Thyroid gland (tissue), 4 donors: ENCODE measurements around the gene FAM171A2. TPM values are rescaled to one million over a fixed set of nuclear protein-coding genes. Genes with fewer than 3 reads are reported as not detected.

Experiments
- DNase-seq, 2 donors: peaks; one replicate each; pipeline ENCODE4 v3.0.0-alpha.2; 2019
- H3K27ac ChIP-seq, 3 donors: fragments of 200-600 bp; sonication (generic); 1 replicate in 2 of 3; 2 replicates in 1 of 3; pipeline ENCODE4 v1.5.1; 2016 to 2019; ENCODE audit warnings: mild to moderate bottlenecking in 1 of 3, moderate library complexity in 1 of 3
- H3K27me3 ChIP-seq: fragments of 200-600 bp; sonication (generic); one replicate; pipeline ENCODE4 v1.5.1; 2019
- H3K36me3 ChIP-seq, 2 donors: fragments of 200-600 bp; sonication (generic); one replicate each; pipeline ENCODE4 v1.5.1; 2016 to 2019
- H3K4me1 ChIP-seq, 2 donors: fragments of 200-600 bp; sonication (generic); one replicate each; pipeline ENCODE4 v1.5.1; 2017 to 2019
- H3K4me3 ChIP-seq, 3 donors: fragments of 200-600 bp; sonication (generic); replicated peaks in 1 of 3; 1 replicate in 2 of 3; 2 replicates in 1 of 3; pipeline ENCODE4 v1.5.1; 2016; ENCODE audit warnings: mild to moderate bottlenecking in 1 of 3
- H3K9me3 ChIP-seq: fragments of 200-600 bp; sonication (generic); one replicate; pipeline ENCODE4 v1.5.1; 2017
- CTCF ChIP-seq, 6 experiments: fragments of 200-600 bp in 3 of 6; fragments of 450-650 bp in 3 of 6; sonication (generic) in 3 of 6; IDR thresholded peaks; one replicate each; pipeline ENCODE4 v1.5.1; 2016 to 2019; ENCODE audit warnings: antibody characterized with exemption in 6 of 6, mild to moderate bottlenecking in 2 of 6, inconsistent platforms in 1 of 6, moderate library complexity in 1 of 6
- POLR2A ChIP-seq, 2 donors: fragments of 450-650 bp; IDR thresholded peaks; one replicate each; pipeline ENCODE4 v1.6.1; 2017; ENCODE audit warnings: antibody characterized with exemption in 2 of 2, mild to moderate bottlenecking in 2 of 2, moderate library complexity in 1 of 2
- WGBS, 2 donors: methylation state at CpG; one replicate each; pipeline ENCODE4 v1.1.5; 2017; 5-methylcytosine and 5-hydroxymethylcytosine counted together
- intact Hi-C: fragments of 100-400 bp; cut with DNase I; formaldehyde crosslinking; loops from one replicate; pipeline ENCODE4 v1.15.1; 2023
- total RNA-seq, 4 donors: library from RNA; depleted of rRNA; stranded (reverse); fragments of >200 nt; gene quantifications; one replicate each; pipeline ENCODE4 v1.2.3, GENCODE V29; 2016

The FAM171A2 gene
- total RNA-seq, 4 donors from 2014 or later: 7.1 to 15.0 (median 10.4) TPM

GRCh38 chr17:44383861-44384260, 20.2 kb upstream of the FAM171A2 start:
- no peak overlapping the region for H3K4me3 ChIP-seq
- no peaks in the 10 kb centered on the region for H3K36me3 ChIP-seq
- 80 to 84% methylated on average over 16 of the region's 16 CpGs for WGBS, 2 donors
- peaks cover 13 to 17% of the 10 kb centered on the region in 2 donors for H3K4me1 ChIP-seq
- intact Hi-C loops: no loop called here
- no peak for DNase-seq
- TF ChIP-seq POLR2A (IDR thresholded peaks at IDR 0.05): no peak
- no peak for TF ChIP-seq CTCF (IDR thresholded peaks at IDR 0.05)
- H3K27me3 ChIP-seq: no peaks in the 10 kb centered on the region
- no peaks in the 10 kb centered on the region for H3K9me3 ChIP-seq
- no peak overlapping the region for H3K27ac ChIP-seq

GRCh38 chr17:44383363-44383762, 19.7 kb upstream of the FAM171A2 start:
- Histone ChIP-seq H3K4me3 (no peak overlapping the region), H3K36me3 (no peaks in the 10 kb centered on the region), H3K9me3 (no peaks in the 10 kb centered on the region), H3K27ac (no peak overlapping the region), H3K27me3 (no peaks in the 10 kb centered on the region), H3K4me1 (peaks cover 13 to 17% of the 10 kb centered on the region in 2 donors)
- WGBS, 2 donors: 98 to 99% methylated on average over 6 to 15 of the region's 15 CpGs
- intact Hi-C loops: no loop called here
- no peak for TF ChIP-seq CTCF (IDR thresholded peaks at IDR 0.05)
- no peak for TF ChIP-seq POLR2A (IDR thresholded peaks at IDR 0.05)
- no peak for DNase-seq

- 91 to 93% methylated on average over 6 of the region's 6 CpGs for WGBS, 2 donors
- Histone ChIP-seq H3K4me3 (no peak overlapping the region), H3K36me3 (no peaks in the 10 kb centered on the region), H3K27ac (no peak overlapping the region), H3K27me3 (no peaks in the 10 kb centered on the region), H3K9me3 (no peaks in the 10 kb centered on the region), H3K4me1 (peaks cover 13 to 17% of the 10 kb centered on the region in 2 donors)
- intact Hi-C loops: no loop called here
- no peak for DNase-seq
- TF ChIP-seq POLR2A (IDR thresholded peaks at IDR 0.05): no peak
These were observed 19.3 kb upstream of the FAM171A2 start for GRCh38 chr17:44382917-44383316.

GRCh38 chr17:44381810-44382305, 18.2 kb upstream of the FAM171A2 start:
- Histone ChIP-seq H3K4me3 (no peak overlapping the region), H3K27me3 (no peaks in the 10 kb centered on the region), H3K27ac (no peak overlapping the region), H3K4me1 (peaks cover 13 to 17% of the 10 kb centered on the region in 2 donors), H3K36me3 (no peaks in the 10 kb centered on the region), H3K9me3 (no peaks in the 10 kb centered on the region)
- 84 to 93% methylated on average over 4 of the region's 4 CpGs for WGBS, 2 donors
- TF ChIP-seq POLR2A (IDR thresholded peaks at IDR 0.05) (no peak), CTCF (IDR thresholded peaks at IDR 0.05) (no peak)
- intact Hi-C loops: no loop called here
- DNase-seq: no peak

GRCh38 chr17:44380767-44381166, 17.1 kb upstream of the FAM171A2 start:
- intact Hi-C loops: no loop called here
- 60 to 89% methylated on average over 2 to 9 of the region's 9 CpGs for WGBS, 2 donors
- H3K4me1 ChIP-seq: peaks cover 9 to 21% of the 10 kb centered on the region in 2 donors
- no peaks in the 10 kb centered on the region for H3K9me3 ChIP-seq
- H3K36me3 ChIP-seq: no peaks in the 10 kb centered on the region
- no peaks in the 10 kb centered on the region for H3K27me3 ChIP-seq
- DNase-seq: no peak
- TF ChIP-seq CTCF (IDR thresholded peaks at IDR 0.05): no peak
- no peak for TF ChIP-seq POLR2A (IDR thresholded peaks at IDR 0.05)
- H3K27ac ChIP-seq: no peak overlapping the region
- H3K4me3 ChIP-seq: no peak overlapping the region
